ENCODE measurements around the gene SNRPA. TPM values are rescaled to one million over a fixed set of nuclear protein-coding genes. Genes with fewer than 3 reads are reported as not detected.

SNRPA gene
- total RNA-seq, result 18.8 and 21.3 TPM in 2 replicates

DNA sequence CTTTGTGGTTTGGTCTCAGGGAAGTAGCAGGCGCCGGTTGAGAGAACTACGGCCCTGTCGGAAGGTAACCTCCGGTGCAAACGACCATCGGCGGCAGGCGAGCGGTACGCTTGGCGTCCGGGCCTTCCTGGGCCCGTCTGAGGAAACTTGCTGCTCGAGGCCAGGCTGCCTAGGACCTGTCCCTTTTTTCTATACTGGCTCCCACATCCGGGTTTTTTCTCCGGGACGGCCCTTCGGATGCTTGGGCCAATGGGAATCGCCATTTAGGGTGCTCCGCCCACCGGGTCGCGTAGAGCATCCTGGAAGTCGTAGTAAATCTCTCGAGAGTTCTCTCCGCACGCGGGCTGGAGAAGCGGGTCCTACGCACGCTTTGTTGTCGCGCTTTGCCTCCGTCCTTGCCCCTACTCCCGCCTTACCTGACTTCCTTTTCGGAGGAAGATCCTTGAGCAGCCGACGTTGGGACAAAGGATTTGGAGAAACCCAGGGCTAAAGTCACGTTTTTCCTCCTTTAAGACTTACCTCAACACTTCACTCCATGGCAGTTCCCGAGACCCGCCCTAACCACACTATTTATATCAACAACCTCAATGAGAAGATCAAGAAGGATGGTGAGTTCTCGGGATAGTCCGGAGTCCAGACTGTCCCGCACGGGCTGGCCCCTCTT lies at the start of gene SNRPA:
TSS of gene SNRPA (plus strand) at position 330 of the 664 bp plus-strand sequence. CDS start at position 536, 206 bp downstream.

DNA sequence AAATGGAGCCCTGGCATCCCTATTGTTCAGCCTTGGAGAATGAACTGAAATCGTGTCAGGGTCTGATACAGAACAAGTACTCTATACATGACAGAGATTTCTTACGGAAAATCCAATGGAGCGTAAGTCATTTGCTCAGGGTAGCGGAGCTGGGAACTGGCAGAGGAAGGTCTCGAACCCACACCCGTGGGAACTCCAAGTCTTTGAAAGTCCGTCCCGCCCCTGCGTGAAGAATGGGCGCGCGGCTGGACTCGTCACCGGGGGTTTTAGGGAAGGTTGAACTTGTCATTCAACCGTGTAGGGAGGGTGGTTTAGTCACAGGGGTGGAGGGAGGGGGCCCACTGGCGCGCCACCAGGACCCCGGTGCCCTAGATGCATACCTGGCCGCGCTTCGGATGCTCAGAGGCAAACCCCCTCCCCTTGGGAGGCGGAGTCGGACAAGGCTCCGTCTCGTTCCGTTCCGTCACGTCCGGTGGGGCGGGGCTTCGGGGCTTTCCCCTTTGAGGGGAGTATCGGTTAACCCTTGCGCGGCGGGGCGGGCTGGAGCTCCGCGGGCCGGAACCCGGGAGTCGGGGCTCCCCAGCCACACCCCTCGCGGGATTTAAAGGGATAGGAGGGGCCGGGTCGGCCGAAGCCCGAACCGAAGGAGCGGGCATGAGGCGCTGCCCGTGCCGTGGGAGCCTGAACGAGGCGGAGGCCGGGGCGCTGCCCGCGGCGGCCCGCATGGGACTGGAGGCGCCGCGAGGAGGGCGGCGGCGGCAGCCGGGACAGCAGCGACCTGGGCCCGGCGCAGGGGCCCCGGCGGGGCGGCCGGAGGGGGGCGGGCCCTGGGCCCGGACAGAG lies 34.3 kb upstream of the SNRPA start, which contains the start of the genes COQ8B and ITPKC:
TSS of gene COQ8B (minus strand) at position 405 of the 843 bp plus-strand sequence. CDS start 2,254 bp downstream, outside the sequence.
TSS of gene ITPKC (plus strand) at position 631 of the 843 bp plus-strand sequence. CDS start at position 655, 24 bp downstream.

GRCh38 chr19:40750058-40750873 lies 737 bp upstream of the SNRPA start, which contains the start of gene ACTMAP:
ACTMAP (minus strand) TSS chr19:40750477; CDS start chr19:40749803, 674 bp downstream.

GRCh38 chr19:40774916-40775631 lies 24.1 kb downstream of the SNRPA start, which contains the start of gene MIA:
MIA (plus strand) TSS chr19:40775521; CDS start chr19:40775543, 22 bp downstream.

DNA sequence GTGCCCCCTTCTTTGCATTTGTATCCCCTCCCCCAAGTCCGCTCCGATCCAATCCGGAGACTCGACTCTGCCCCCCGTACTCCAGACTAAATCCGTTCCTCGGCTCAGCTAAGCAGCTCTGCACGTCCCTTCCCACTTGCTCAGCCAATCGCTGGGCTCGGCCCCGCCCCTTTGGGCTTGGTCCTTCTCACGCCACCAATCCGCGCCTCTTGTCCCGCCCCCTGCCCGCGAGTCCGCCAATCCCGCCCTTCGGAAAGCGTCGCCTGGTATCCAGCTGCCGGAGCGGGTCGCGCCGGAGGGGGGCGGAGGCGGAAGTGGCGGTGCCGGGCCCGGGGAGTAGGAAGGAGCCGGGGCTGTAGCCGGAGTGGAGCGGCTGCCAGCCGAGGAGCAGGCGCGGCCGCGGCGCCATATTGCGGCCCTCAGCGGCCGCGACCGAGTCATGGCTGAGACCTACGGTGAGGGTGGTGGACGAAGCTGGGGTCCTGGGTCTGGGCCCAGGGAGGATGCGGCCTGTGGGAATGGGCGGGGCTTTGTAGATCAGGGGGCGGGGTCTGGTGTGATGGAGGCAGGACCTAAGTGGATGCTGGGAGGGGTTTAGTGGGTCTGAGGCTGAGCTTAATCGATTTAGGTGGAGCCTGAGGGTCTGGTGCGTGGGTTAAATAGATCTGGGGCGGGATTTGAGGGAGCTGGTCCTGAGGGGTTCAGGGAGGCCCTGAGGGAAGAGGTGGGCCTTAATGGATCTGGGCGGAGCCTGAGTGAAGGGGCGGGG lies 27.1 kb downstream of the SNRPA start, which contains the start of gene RAB4B:
TSS of gene RAB4B (plus strand) at position 311 of the 769 bp plus-strand sequence. CDS start at position 440, 129 bp downstream.

GRCh38 chr19:40798683-40799557 lies 47.9 kb downstream of the SNRPA start, which contains the start of gene EGLN2:
EGLN2 (plus strand) TSS chr19:40799191; CDS start chr19:40800573, 1,382 bp downstream.

Other genes starting within 250 kb of the SNRPA start
- gene SHKBP1, start 174.3 kb upstream of the SNRPA start, total RNA-seq, result 23.1 and 34.7 TPM in 2 replicates
- gene LTBP4, start 149.8 kb upstream of the SNRPA start, total RNA-seq, result 8.2 and 19.2 TPM in 2 replicates
- 12.6 and 19.2 TPM in 2 replicates for gene NUMBL, start 60.6 kb upstream of the SNRPA start, total RNA-seq
- gene COQ8B, start 34.3 kb upstream of the SNRPA start, total RNA-seq, result 23.4 and 24.7 TPM in 2 replicates
- 14.6 and 18.7 TPM in 2 replicates for gene ITPKC, start 34.1 kb upstream of the SNRPA start, total RNA-seq
- gene ACTMAP, start 726 bp upstream of the SNRPA start, total RNA-seq, result under 0.01 and 0.65 TPM in 2 replicates
- gene MIA, start 24.3 kb downstream of the SNRPA start, total RNA-seq, result not detected in 2 replicates
- 11.4 and 11.6 TPM in 2 replicates for gene RAB4B, start 27.0 kb downstream of the SNRPA start, total RNA-seq
- 91.5 and 94.8 TPM in 2 replicates for gene EGLN2, start 48.0 kb downstream of the SNRPA start, total RNA-seq
- gene CYP2A6, start 99.2 kb downstream of the SNRPA start, total RNA-seq, result not detected in 2 replicates
- gene CYP2A7, start 131.0 kb downstream of the SNRPA start, total RNA-seq, result not detected in 2 replicates
- not detected in 2 replicates for gene CYP2B6, start 240.1 kb downstream of the SNRPA start, total RNA-seq

Measured in epithelial cell of umbilical artery (primary cell).